GM20000 (cell line): Measurements from ENCODE around the gene PPP6C.
"Not testable (repeated sequence)": the region's sequence is repeated elsewhere in the genome, so short reads cannot be mapped to it uniquely, and the experiment has no call there.

Experiments
- DNase-seq: peaks from one replicate; pipeline ENCODE4 v3.0.0; 2012; ENCODE audit warnings: low spot score
- CTCF ChIP-seq: IDR thresholded peaks from 2 replicates; pipeline ENCODE4 v1.5.1; 2012; ENCODE audit warnings: mild to moderate bottlenecking, control low read depth; ENCODE audit errors: extremely low read depth, missing control alignments

Gene PPP6C

DNA sequence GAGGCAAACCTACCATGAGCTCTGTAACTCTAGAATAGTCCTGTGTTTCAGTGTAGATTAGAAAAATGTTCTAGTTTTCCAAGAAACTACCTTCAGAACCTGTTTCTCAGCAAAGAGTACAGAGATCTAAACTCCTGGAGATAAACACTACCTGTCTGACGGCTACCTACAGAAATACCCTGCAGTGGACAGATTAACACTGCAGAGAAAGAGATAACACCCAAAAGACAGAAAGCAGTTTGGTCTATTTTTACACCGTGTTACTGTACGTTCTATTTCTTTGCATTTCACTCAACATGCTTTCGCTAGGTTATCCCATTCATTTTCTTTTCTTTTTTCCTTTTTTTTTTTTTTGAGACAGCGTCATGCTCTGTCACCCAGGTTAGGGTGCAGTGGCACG lies 57.8 kb downstream of the PPP6C start:
- DNase-seq: no peak
- no peak for TF ChIP-seq CTCF

DNA sequence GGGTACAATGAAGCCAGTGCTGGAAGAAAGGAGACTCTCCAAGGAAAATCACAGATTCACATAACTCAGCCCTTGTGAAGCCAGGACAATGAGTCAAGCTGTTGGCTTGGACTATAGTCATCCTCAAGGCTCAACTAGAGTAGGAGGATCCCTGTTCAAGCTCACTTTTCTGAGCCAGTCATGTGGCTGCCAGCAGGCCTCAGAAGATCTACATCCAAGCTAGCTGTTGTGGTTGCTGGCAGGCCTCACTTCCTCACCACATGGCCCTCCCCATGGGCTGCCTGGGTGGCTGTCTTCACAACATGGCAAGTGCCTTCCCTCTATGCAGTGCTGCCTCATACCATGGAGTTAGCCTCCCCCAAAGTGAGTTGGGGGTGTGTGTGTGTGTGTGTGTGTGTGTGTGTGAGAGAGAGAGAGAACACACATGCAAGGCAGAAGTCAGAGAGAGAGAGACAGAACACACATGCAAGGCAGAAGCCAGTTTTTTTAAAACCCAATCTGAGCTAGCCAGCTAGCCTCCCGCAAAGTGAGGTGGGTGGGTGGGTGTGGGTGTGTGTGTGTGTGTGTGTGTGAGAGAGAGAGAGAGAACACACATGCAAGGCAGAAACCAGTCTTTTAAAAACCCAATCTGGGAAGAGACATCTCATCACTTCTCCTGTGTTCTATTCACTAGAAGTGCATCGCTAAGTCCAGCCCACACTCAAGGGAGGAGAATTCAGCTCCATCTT lies 63.4 kb downstream of the PPP6C start:
- DNase-seq: peak; percentile 70
- TF ChIP-seq CTCF: no peak

- no peak for DNase-seq
- TF ChIP-seq CTCF: no peak
Observed at GRCh38 chr9:125125523-125125922, 64.1 kb downstream of the PPP6C start.

- TF ChIP-seq CTCF: no peak
- no peak for DNase-seq
Observed at GRCh38 chr9:125121146-125121545, 68.5 kb downstream of the PPP6C start.

DNA sequence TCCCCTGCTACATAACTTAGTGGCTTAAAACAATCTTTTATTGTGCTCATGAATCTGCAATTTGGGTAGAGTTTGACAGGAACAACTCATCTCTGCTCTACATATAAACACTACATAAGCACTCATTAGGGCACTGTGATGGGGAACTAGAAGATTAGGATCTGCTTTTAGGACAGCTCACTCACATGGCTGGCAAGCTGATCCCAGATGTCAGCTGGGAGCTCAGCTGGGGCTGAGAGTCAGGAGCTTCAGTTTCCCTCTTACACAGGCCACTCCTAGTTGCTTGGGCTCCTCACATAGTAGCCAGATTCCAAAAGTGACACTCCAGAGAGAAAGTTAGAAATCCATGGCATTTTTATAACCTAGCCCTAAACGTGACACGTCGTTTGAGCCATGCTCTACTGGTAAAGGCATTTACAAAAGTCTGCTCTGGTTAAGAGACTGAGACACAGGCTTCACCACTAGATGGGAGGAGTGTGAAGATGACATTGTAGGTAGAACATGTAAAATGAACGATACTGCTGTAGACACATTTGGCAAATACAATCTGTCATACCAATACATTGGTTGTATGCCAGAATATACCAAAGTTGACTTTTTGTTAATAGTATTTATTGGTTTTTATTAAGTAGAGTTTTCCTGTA lies 69.8 kb downstream of the PPP6C start:
- DNase-seq: no peak
- TF ChIP-seq CTCF: no peak

- not testable (repeated sequence) for DNase-seq
Observed at GRCh38 chr9:125118696-125119095, 70.9 kb downstream of the PPP6C start.

DNA sequence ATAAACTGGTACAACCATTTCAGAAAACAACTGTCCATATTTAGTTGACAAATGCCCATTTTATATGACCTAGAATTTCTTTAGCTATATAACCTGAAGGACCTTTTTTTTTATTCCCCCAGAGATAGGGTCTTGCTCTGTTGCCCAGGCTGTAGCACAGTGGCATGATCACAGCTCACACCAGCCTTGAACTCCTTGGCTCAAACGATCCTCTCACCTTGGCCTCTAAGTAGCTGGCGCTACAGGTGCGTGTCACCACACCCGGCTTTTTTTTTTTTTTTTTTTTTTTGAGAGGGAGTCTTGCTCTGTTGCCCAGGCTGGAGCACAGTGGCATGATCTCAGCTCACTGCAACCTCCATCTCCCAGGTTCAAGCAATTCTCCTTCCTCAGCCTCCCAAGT lies 75.1 kb downstream of the PPP6C start:
- not testable (repeated sequence) for DNase-seq

DNA sequence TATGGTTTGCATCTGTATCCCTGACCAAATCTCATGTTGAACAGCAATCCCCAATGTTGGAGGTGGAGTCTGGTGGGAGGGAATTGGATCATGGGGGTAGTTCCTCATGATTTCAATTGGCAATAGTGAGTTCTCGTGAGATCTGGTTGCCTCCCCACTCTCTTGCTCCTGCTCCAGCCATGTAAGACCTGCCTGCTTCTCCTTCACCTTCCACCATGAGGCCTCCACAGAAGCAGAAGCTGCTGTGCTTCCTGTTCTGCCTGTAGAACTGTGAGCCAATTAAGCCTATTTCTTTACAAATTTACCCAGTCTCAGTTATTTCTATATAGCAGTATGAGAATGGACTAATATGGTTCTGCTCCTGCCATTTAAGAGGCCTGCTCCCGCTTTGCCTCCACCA lies 79.1 kb downstream of the PPP6C start:
- no peak for TF ChIP-seq CTCF
- no peak for DNase-seq

DNA sequence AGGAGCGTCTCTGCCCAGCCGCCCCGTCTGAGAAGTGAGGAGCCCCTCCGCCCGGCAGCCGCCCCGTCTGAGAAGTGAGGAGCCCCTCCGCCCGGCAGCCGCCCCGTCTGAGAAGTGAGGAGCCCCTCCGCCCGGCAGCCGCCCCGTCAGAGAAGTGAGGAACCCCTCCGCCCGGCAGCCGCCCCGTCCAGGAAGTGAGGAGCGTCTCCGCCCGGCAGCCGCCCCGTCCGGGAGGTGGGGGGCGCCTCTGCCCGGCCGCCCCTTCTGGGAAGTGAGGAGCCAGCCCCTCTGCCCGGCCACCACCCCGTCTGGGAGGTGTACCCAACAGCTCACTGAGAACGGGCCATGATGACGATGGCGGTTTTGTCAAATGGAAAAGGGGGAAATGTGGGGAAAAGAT lies 81.1 kb downstream of the PPP6C start:
- not testable (repeated sequence) for DNase-seq
